SKM-1 treated with dmso at 0.1 percent for 144 hours (cell line): Measurements from ENCODE around the gene DLG4.

Experiments used
- DNase-seq: peaks from one replicate; lab custom pipeline; 2025; ENCODE audit not compliant: unreplicated experiment; lab: John Stamatoyannopoulos, UW

Gene DLG4

DNA sequence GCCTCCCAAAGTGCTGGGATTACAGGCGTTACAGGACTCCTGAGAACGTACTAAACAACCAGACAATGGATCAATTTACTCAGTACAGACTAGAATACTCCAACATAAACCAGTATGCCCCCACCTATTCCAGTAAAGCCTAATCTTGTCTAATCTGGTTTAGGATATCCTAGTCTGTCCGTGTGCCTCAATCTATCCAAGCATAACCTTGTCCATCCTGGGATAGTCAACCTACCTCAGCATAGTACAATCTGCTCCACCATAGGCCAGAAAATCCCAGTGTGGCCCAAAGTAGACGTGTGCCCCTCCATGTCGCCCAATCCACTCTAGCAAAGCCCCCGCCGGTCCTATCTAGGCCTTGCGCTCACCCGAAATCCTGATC lies 14.1 kb upstream of the DLG4 start:
- no peak for DNase-seq

DNA sequence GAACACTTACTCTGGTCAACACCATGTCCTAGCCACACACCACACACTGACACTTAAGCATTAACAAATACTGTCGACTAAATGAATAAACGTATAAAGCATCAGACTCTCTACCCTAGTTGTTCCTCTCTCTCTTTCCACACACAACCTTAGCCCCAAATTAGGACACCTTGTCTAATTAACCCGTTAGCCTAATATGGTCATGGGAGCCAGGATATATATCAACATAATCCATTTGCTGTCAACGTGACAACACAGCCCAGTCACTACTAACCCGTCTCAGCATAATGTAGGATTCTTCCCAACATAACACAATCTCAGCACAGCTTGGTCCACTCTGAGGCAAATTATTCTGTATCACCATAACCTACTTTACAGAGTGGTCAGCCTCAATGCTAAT lies 12.5 kb upstream of the DLG4 start:
- no peak for DNase-seq

DNA sequence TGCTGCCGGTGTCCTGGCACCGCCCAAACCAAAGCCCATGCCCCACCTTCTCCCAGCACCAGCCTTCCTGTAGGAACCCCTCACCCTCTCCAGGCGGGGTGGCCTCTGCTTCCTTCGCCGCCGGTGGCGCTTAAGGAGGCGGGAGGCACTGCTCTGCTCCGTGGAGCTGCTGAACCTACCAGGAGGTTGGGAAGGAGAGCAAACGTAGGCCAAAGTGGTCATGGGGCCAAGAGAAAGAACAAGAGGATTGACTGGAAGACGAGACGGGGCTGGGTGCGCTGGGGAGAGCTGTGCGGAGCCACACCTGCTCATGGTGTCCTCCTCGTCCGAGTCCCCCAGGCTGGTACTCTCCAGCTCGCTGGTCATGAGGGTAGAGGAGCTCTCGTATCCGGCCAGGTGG lies 9.9 kb upstream of the DLG4 start:
- DNase-seq, result no peak

DNA sequence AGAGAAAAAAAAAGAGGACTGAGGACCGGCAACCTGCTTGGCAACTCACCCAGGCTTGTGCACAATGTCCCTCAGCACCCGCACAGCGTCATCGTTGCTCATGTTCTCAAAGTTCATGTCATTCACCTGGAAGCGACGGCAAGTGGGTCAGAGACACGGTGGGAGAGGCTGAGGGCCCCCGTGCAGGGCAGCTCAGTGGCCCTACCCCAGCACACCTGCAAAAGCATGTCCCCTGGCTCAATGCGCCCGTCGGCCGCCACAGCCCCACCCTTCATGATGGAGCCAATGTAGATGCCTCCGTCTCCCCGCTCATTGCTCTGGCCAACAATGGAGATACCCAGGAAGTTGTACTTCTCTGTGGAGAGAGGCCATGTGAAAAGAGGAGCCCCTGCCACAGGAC lies 9.3 kb upstream of the DLG4 start:
- DNase-seq, result no peak

DNA sequence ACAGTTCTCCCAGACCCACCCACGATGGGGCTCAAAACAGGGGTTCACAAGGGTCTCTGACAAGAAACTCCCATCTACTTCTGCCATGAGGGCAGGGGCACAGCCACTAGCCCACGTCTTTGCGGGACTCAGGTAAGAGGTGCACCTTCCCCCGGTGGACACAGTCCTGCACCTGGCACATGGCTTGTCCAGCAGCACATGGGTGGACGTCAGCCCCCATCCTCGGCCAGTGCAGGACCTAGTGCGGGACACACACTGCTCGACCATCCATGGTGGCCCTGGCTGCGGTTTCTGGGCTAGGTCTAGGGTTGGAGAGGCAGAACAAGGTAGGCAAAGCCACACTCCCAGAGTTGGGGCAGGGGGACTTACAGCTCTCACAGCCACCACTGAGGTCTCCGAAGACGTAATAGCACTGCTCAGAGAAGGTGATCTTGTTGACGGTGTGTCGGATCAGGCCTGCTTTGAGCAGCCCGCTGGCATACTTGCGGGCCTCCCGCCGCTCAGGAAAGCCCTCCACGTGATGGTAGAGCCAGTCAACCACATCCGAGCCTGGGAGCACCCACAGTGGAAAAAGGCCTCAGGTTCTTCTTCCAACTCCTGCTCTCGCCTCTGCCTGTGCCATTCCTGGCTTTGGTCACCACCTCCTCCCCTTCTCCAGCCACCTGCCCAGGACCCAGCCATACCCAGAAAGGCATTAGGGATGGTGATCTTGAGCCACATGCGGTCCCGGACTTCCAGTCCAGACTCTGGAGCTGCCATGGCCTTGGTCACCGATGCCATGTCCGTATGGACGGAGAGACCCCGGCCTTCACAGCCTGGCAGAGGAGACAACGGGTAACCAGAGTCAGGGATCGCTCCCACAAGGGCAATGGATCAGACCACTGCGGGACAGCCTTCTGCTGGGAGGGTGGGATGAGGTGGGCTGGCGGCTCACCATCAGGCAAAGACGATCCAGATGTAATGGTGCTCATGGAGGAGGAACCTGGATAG lies 7.4 kb upstream of the DLG4 start:
- no peak for DNase-seq

DNA sequence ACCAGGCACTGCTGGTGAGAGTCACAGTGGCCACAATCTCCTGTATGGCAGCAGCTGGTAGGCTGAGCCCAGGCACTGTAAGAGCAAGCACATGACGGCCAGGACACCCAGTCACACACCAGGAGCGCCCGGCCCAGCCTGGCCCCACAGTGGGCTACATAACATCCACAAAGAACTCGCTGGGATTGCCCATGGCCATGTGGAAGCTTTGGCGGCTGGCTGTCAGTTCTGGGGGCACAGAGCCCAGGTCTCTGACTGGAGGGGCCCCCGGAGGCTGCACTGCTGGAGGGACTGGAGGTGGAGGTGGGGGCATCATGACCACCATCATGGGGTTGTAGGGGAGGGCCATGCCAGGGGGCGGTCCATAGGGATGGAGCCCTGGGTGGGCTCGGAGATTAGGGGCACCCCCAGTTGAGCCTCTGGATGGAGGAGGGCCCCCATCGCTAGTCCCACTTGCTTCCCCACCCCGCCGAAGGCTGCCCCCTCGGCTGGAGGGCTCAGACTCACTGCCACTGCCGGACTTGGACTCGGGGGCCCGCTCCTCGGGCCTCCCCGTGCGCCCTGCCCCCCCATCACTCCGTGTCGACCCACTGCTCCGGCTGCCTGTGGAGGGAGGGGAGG lies 6.2 kb upstream of the DLG4 start:
- no peak for DNase-seq

DNA sequence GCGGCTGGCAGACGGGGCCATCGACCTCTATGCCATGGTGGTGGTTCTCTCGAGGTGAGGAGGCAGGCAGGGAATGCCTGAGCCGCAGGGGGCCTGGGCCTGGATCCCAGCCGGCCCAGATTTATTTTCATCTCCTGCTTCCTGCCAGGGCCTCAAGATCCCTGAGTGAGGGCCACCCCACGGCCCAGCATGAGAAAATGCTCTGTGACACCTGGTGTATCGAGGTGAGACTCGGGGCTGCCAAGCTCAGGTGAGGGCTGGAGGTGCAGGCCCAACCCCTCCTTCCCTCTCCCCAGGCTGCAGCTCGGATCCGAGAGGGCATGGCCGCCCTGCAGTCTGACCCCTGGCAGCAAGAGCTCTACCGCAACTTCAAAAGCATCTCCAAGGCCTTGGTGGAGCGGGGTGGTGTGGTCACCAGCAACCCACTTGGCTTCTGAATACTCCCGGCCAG lies 5.0 kb upstream of the DLG4 start:
- no peak for DNase-seq

DNA sequence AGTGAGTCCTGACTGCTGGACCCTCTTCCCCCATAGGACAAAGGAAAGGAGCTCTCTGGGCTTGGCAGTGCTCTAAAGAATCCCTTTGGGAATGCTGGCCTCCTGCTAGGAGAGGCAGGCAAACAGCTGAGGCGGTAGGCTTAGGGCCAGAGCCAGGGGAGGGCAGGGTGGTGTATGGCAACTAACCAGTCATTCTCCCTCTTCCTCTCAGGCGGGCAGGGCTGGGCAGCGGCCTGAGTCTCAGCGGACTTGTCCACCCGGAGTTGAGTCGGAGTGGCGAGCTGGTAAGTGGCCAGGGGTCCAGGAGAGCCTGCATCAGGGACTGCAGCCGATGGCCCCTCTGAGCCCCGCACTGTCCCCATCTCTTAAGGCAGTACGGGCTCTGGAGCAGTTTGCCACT lies 4.5 kb upstream of the DLG4 start:
- DNase-seq, result no peak

DNA sequence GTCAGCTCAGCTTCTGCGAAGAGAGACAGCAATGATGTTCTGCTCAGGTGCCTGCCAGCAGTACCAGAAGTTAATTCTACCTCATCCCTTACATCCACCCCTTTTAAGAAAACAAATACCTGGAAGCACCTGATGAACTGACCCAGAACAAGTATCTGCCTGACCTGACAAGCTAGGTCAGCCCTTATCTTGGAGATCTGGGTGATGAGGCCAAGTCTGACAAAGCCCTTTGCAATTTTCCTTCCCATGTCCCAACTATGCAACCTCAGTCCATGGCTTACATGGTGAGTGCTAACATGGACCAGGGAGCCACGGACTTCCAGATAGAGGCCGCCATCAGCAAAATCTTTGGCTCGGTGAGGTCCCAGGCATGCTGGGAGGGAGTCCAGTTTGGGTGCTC lies 3.7 kb upstream of the DLG4 start:
- DNase-seq, result no peak

DNA sequence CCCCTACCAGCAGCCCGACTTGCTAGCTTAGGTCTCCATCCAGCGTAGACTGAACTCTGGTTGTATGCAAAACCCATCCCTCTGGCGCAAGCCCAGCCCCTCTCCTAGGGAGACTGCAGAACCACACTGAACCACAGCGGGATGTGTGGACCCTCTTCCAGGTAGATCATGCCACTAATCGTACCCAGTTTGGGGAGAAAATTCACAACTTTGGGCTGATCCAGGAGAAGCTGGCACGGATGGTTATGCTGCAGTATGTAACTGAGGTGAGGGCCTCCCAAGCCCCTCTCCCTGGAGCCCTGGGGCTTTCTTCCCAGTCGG lies 3.3 kb upstream of the DLG4 start:
- no peak for DNase-seq

DNA sequence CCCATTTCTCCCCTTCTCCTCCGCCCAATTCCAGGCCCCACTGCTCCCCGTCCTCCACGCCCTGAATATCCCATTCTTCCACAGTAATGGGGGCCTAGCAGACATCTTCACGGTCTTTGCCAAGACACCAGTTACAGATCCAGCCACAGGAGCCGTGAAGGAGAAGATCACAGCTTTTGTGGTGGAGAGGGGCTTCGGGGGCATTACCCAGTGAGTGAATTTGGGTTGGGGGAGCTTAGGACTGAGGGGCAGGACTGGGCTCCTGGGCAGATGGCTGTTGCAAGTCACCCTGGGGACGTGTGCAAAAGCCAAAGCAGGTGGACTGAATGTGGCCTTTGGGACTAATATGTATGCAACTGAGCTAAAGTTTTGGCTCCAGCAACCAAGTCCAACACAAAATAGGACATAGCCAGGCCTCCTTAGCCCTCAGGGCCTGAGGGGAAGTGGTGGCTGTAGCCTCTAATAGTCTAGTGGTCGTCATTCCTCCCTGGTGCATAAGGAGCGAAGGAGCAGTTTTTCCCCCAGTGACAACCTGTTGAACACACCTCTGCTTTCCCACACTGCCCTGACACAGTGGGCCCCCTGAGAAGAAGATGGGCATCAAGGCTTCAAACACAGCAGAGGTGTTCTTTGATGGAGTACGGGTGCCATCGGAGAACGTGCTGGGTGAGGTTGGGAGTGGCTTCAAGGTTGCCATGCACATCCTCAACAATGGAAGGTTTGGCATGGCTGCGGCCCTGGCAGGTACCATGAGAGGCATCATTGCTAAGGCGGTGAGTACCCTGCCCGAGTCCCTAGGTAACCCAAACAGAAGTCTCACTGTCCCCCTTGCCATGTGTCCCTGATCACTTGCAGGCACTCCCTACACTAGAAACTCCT lies 2.7 kb upstream of the DLG4 start:
- DNase-seq, result no peak

DNA sequence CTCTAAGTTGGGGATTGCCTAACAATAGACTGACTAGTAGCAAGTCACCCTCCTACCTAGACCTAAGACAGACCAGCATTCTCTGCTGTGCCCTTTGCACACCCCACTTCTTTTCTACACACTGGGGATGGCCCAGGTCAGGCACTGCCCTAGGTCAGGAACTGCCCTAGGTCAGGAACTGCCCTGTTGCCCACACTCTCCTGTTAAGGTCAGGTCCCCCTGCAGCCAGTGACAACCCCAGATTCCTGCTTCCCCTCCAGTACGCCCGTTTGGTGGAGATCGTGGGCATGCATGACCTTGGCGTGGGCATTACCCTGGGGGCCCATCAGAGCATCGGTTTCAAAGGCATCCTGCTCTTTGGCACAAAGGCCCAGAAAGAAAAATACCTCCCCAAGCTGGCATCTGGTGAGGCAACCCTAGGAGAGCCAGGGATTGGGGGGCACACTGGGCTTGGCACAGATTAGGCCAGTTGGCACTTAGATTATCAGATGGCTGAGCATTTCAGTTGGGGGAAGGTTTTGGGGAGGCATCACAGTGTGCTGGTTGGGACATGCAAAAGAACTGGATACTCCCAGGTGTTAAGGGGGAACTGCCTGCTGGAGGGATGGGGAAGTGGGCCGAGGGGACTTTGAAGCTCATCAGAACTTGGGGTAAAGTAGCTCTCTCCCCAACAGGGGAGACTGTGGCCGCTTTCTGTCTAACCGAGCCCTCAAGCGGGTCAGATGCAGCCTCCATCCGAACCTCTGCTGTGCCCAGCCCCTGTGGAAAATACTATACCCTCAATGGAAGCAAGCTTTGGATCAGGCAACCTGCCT lies 1.8 kb upstream of the DLG4 start:
- no peak for DNase-seq

DNA sequence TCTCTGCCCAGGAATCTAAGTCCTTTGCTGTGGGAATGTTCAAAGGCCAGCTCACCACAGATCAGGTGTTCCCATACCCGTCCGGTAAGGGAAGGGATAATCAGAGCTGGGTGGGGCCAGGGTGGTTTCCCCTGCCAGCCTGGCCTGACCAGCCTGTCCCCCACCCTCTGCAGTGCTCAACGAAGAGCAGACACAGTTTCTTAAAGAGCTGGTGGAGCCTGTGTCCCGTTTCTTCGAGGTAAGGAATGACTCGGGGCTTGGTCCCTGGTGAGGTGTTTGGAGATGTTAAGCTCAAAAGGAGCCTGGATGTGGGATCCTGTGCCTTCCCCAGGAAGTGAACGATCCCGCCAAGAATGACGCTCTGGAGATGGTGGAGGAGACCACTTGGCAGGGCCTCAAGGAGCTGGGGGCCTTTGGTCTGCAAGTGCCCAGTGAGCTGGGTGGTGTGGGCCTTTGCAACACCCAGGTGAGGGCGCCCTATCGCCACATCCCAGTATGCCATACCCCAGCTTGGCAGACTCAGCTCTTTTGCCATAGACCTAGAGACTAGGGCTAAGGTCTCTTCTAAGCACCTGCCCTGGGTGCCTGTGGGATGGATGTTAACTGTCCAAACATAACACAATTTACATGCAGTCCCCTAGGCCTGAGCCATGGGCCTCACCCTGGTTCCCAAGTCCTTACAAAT lies 1.1 kb upstream of the DLG4 start:
- no peak for DNase-seq

DNA sequence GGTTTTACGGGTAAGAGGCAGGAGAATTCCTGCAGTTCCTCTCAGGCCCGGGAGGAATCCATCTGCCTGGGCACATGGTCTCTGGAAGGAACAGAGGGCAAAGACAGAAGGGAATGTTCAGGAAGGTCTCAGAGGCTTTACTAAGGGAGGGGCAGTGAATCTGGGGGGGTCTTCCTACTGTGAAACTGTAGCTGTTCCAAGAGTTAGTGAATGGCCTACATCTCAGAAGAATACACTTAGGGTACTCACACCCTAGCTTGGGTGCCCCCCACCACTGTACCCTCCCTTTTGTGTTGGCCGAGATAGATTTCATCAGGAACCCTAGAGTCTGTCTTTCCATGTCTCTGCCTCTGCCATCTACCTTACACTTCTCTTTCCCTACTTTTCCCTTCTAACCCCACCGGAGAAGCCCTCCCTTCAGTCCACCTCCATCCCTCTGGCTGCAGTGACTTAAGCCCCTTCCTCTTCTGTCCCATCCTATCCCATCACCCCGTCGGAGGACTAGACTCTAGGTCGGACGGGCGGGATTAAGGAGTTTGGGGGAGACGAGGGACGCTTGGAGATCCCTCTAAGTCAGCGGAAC lies 316 bp downstream of the DLG4 start:
- DNase-seq, result no peak

DNA sequence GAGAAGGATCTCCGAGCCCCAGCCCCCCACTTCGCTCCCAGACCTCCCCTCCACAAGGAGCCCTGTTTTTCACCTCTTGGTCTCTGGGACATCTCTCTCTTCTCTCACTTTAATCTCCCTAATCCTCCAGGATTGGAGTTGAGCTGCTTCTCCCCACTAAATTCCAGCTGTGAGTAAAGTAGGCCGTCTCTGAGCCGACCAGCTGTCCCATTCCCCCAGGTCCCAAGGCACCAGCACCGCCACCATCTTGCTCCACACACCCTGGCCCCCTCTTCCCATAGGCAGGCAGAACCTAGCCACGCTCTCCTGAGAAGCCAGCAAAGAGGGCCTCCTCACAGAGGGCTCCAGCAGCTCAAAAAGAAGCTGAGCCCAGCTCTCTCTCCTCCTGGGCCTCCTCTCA lies 878 bp downstream of the DLG4 start:
- no peak for DNase-seq

DNA sequence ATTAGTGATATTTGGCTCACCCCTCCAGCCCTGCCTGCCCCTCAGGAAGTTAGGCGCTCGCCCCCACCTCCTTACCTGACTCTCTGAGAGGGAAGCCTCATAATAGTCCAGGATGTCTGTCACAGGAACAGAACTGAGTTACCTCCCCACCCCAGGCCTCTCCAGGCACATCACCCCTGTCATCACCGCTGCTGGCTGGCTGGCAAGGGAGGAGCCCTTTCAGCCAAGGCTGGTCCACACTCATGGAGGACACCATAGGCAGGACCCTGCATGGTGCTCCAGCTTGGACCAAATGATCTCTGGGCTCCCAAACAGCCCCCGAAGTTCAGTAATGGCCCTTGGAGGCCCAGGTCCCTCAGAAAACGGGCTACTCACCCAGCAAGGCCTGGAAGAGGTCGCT lies 1.5 kb downstream of the DLG4 start:
- DNase-seq, result no peak

DNA sequence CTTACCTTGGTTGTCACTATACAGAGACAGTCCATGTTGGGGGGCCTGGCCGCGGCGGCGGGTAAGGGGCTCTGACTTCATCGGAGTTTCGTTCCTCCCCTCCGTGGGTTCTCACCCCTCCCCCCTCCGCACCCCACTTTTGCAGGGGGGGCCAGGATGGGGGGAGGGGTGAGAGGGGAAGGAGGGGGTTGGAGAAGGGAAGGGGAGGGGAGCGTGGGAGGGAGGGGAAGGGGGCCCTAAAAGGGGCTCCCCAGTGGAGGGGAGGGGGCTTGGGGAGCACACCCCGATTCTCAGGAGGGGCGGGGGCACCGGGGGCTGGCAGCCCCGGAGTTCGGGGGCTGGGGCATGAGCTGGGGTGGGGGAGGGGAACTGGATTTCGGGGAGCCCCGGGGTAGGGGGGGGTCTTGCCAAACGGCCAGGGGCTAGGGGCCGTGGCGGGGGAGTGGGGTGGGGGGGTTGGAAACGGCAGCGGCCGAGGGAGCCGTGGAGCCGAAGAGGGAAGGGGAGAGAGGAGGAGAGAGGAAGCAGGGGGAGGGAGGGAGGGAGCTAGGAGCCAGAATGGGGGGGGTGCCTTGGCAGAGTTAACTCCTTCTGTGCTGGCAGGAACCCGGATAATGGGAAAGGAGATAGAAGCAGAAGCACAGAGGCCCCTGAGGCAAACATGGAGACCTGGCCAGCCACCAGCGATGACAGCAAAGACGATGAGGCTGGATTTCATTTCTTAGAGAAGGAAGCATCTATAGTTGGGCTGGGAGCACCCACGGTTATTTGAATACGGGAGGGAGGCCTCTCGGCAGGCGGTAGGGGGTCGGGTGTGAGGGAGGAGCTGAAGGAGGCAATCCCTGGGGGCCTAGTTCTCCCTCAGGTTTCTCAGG lies 2.3 kb downstream of the DLG4 start:
- DNase-seq, result peak; percentile 29

DNA sequence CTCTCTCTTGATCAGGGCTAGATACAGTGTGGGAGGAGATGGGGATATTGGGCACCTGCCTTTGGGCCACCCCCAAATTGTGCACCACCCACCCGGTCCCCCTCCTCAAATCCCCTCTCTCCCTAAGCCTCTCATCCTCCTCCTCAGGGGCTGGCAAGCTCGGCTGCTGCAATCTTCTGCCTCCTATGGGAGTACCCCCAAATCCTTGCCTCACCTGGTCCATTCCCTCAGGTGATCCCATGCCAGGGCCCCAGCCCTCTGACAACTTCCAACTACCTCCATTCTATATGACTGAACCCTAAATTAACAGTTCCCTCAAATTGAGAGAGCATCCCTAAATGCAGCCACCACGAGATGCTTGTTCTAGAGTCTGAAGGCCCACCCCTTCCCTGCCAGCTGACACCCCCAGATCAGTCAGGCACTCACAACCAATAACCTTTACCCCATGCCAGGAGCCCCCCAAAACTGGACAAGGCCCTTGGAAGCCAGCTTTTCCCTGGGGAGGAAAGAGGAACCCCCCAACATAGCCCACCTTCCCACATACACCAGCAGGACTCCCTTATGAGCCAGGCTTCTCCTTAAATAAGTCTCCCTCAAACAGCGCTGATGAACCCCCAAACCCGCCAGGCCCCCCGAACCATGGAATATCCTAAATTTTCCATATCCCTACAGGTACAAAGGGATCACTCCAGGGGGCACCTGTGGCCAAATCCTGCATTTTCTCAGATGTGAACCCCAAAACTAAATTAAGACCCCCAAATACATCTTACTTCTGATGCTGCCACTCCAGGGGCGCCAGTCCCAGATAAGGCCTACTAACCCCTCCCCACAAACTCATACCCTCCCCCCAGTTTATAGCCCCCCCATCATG lies 3.2 kb downstream of the DLG4 start:
- no peak for DNase-seq
